DOHH2 (cell line): ENCODE measurements around the gene SALL4.

Experiments used
- CTCF ChIP-seq: fragments of 200-600 bp; sonication (generic); IDR thresholded peaks from one replicate; pipeline ENCODE4 v1.5.1; 2014; ENCODE audit warnings: antibody characterized with exemption, mild to moderate bottlenecking, low read depth, low read length; ENCODE audit not compliant: poor library complexity, severe bottlenecking
- EZH2phosphoT487 ChIP-seq: fragments of 200-600 bp; sonication (generic); IDR thresholded peaks from 2 replicates; pipeline ENCODE4 v1.6.1; 2017; ENCODE audit warnings: borderline replicate concordance, mild to moderate bottlenecking, antibody characterized with exemption, low read length, moderate library complexity, mixed read lengths

DNA sequence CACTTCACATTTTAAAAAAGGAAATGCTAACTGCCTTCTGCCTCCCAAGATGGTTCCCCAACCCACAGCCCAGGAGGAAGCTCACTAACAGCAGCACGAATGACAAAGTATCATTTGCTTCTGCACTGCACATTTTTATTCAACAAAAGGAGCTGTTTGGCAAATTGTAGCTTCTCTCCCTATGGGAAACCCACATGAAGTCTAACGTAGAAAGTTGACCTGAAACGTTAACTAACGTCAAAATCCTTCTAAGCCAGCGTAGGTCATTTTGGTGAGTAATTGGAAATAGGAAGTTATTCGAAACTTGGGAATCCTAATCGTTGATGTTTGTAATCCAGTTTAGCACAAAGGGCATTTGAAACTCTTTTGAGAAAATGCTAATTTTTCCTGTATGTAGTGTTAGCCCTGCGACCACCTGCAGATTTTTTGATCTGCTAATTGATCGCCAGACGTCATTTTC, 2.9 kb downstream of the SALL4 start:
- no peak for TF ChIP-seq CTCF
- TF ChIP-seq EZH2phosphoT487, result no peak
